ENCODE data around the gene STIL.

Gene STIL

DNA sequence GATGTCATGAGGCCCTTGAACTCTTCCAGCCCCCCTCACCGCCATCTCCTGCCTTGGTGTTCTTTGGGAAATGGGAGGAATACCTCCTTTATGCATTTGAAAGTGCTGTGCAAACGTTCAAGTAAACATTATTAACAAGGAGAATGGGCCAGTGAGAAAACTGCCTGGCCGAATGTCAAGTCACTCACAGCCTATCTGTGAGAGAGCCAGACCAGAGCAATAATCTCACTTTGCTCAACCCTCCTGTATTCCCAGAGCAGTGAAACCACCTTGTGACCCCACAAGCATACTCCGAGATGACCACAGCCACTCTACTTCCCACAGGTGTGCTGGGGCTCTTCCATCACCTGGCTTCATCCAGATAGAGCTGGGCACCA is 87.1 kb downstream of the STIL start:
- no peaks in the 10 kb centered on the region for H3K4me1 ChIP-seq (ENCODE audit: insufficient read depth, poor library complexity, severe bottlenecking)
- no peak overlapping the region for H3K4me3 ChIP-seq (ENCODE audit: severe bottlenecking)
- no peaks in the 10 kb centered on the region for H3K9me3 ChIP-seq (ENCODE audit: severe bottlenecking)
- TF ChIP-seq, protein P1, sequence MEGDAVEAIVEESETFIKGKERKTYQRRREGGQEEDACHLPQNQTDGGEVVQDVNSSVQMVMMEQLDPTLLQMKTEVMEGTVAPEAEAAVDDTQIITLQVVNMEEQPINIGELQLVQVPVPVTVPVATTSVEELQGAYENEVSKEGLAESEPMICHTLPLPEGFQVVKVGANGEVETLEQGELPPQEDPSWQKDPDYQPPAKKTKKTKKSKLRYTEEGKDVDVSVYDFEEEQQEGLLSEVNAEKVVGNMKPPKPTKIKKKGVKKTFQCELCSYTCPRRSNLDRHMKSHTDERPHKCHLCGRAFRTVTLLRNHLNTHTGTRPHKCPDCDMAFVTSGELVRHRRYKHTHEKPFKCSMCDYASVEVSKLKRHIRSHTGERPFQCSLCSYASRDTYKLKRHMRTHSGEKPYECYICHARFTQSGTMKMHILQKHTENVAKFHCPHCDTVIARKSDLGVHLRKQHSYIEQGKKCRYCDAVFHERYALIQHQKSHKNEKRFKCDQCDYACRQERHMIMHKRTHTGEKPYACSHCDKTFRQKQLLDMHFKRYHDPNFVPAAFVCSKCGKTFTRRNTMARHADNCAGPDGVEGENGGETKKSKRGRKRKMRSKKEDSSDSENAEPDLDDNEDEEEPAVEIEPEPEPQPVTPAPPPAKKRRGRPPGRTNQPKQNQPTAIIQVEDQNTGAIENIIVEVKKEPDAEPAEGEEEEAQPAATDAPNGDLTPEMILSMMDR (IDR thresholded peaks at IDR 0.05; ENCODE audit: poor library complexity, severe bottlenecking): no peak
- no peak overlapping the region for H3K27ac ChIP-seq (ENCODE audit: poor library complexity, severe bottlenecking)
- peaks cover 97% of the 10 kb centered on the region for H3K27me3 ChIP-seq (ENCODE audit: insufficient read depth, poor library complexity, severe bottlenecking)
- DNase-seq (ENCODE audit: low spot score) (no peak), ATAC-seq (ENCODE audit: low read depth) (no peak)
- no peaks in the 10 kb centered on the region for H3K36me3 ChIP-seq (ENCODE audit: low read depth)

DNA sequence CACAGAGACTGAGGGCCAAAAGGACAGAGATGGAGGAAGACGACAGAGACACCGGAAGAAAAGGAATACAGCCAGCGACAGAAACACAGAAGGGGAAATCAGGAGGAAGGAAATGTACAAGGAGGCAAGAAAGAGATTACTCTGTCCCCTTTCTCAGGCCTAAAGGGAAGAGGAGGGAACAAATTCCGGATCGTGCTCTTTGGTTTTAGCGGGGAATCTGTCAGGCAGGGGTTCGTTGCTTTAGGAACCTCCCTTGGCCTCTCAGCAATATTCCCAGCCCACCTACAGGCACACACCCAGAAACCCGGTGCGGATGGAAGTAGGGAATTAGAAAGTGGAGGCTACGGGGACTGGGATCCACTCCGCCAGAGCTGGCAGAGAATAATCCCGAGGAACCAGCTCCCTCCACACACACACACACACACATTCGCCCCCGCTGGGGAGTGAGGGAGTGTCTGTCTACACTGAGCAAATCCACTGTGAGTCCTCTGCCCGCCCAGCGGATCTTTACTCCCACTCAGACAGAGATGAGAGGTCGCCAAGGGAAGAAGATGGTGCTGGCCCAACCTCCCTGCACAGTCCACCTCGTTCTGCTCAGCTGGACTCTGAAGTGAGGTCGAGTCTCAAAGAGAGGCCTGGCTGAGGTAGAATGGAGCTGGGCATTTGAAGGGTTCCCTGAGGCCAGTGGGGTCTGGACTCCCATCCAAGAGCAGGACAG is 87.7 kb downstream of the STIL start:
- no peaks in the 10 kb centered on the region for H3K4me1 ChIP-seq (ENCODE audit: insufficient read depth, poor library complexity, severe bottlenecking)
- H3K9me3 ChIP-seq (ENCODE audit: severe bottlenecking): no peaks in the 10 kb centered on the region
- TF ChIP-seq, protein P1 (IDR thresholded peaks at IDR 0.05; ENCODE audit: poor library complexity, severe bottlenecking): no peak
- no peaks in the 10 kb centered on the region for H3K36me3 ChIP-seq (ENCODE audit: low read depth)
- no peak overlapping the region for H3K27ac ChIP-seq (ENCODE audit: poor library complexity, severe bottlenecking)
- no peak overlapping the region for H3K4me3 ChIP-seq (ENCODE audit: severe bottlenecking)
- peaks cover 91% of the 10 kb centered on the region for H3K27me3 ChIP-seq (ENCODE audit: insufficient read depth, poor library complexity, severe bottlenecking)
- DNase-seq (ENCODE audit: low spot score): no peak
- no peak for ATAC-seq (ENCODE audit: low read depth)

DNA sequence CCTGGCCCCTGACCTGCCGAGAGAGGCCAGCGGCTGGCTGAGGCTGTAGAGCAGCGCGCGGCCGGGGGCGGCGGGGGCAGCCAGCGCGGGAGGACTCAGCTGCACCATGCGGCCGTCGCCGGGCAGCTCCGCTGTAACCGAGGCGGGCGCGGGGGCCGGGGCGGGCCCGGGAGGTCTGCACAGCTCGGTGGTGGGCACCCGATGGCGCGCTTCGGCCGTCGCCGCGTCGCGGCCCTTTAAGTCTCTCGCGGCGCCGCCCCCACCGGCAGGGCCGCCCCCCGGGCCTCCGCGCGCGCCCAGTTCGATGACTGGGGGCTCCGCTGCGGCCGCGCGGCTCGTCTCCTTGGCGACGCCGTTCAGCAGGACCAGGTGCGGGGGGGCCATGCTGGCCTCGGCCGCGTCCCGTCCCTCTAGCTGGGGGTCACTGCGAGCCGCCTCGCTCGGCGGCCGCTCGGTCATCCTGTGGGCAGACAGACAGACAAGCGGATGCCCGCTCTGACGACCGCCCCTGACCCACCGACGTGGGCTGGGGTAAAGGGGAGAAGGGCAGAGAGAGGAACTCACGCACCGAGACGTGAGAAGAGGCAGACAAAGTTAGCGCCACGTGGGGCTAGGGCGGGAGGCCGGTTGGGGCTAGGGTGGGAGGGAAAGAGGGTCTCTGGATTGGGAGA is 88.4 kb downstream of the STIL start:
- DNase-seq (ENCODE audit: low spot score) (no peak), ATAC-seq (ENCODE audit: low read depth) (peak; percentile 37; the same call in 1 of the 3 replicates)
- Histone ChIP-seq H3K4me1 (ENCODE audit: insufficient read depth, poor library complexity, severe bottlenecking) (no peaks in the 10 kb centered on the region), H3K27me3 (ENCODE audit: insufficient read depth, poor library complexity, severe bottlenecking) (peaks cover 84% of the 10 kb centered on the region), H3K4me3 (ENCODE audit: severe bottlenecking) (no peak overlapping the region), H3K36me3 (ENCODE audit: low read depth) (no peaks in the 10 kb centered on the region), H3K9me3 (ENCODE audit: severe bottlenecking) (no peaks in the 10 kb centered on the region), H3K27ac (ENCODE audit: poor library complexity, severe bottlenecking) (no peak overlapping the region)
- TF ChIP-seq, protein P1 (IDR thresholded peaks at IDR 0.05; ENCODE audit: poor library complexity, severe bottlenecking): no peak

DNA sequence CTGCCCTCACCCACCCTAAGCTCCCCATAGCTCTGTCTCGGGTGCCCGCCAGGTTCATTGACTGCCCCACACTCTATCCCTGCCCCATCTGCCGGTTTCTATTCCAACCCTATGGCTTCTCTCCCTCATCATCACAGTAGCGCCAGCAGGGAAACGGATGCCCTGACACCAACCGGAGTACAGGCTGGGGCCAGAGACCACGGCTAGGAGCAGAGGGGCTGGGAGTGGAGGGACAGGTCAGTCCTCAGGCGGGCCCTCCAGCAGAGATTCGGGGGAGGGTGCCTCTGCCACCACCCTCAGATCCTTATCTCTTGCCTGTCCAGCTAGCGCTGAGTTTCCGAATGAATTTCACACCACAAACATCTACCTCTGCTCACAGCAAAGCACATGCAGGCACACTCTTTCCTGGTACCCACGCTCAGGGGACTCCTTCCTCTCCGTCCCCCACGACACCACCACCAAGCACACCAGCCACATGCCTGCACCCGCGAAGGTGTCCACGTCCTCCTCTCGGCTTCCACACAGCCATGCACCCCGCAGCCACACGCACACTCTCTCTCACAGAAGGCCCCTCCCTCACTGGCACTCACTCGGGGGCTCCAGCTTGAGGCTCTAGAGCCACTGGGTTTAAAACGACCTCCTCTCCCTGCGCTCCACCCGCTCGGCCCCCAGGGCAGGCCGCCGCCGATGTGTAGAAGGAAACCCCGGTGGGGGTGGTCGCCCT is 89.1 kb downstream of the STIL start:
- TF ChIP-seq, protein P1 (IDR thresholded peaks at IDR 0.05; ENCODE audit: poor library complexity, severe bottlenecking): no peak
- H3K27me3 ChIP-seq (ENCODE audit: insufficient read depth, poor library complexity, severe bottlenecking): peaks cover 77% of the 10 kb centered on the region
- no peak for DNase-seq (ENCODE audit: low spot score)

More for the DNA sequence above, 89.1 kb downstream of the STIL start:
- H3K27ac ChIP-seq (ENCODE audit: poor library complexity, severe bottlenecking): no peak overlapping the region
- H3K9me3 ChIP-seq (ENCODE audit: severe bottlenecking): no peaks in the 10 kb centered on the region
- ATAC-seq (ENCODE audit: low read depth): peak; percentile 35; the same call in 2 of the 3 replicates
- no peaks in the 10 kb centered on the region for H3K4me1 ChIP-seq (ENCODE audit: insufficient read depth, poor library complexity, severe bottlenecking)
- H3K4me3 ChIP-seq (ENCODE audit: severe bottlenecking): no peak overlapping the region
- no peaks in the 10 kb centered on the region for H3K36me3 ChIP-seq (ENCODE audit: low read depth)
